IPS-18a (cell line): ENCODE data around the gene TNFRSF18.

Source experiments
- H3K27ac ChIP-seq: one replicate; pipeline ENCODE4 v1.5.1; 2013; ENCODE audit warnings: low read length
- H3K27me3 ChIP-seq: one replicate; pipeline ENCODE4 v1.6.1; 2013; ENCODE audit warnings: mild to moderate bottlenecking, low read length; ENCODE audit not compliant: control insufficient read depth, insufficient read depth
- H3K36me3 ChIP-seq: one replicate; pipeline ENCODE4 v1.6.1; 2013; ENCODE audit warnings: low read depth, low read length; ENCODE audit not compliant: control insufficient read depth
- H3K4me1 ChIP-seq: one replicate; pipeline ENCODE4 v1.6.1; 2013; ENCODE audit warnings: low read depth, low read length; ENCODE audit not compliant: control insufficient read depth
- H3K4me3 ChIP-seq: one replicate; pipeline ENCODE4 v1.5.1; 2013; ENCODE audit warnings: low read length
- H3K9ac ChIP-seq: one replicate; pipeline ENCODE4 v1.6.1; 2013; ENCODE audit warnings: mild to moderate bottlenecking, low read length, moderate library complexity
- H3K9me3 ChIP-seq: one replicate; pipeline ENCODE4 v1.6.1; 2013; ENCODE audit warnings: low read depth, low read length; ENCODE audit not compliant: control insufficient read depth

Gene TNFRSF18

DNA sequence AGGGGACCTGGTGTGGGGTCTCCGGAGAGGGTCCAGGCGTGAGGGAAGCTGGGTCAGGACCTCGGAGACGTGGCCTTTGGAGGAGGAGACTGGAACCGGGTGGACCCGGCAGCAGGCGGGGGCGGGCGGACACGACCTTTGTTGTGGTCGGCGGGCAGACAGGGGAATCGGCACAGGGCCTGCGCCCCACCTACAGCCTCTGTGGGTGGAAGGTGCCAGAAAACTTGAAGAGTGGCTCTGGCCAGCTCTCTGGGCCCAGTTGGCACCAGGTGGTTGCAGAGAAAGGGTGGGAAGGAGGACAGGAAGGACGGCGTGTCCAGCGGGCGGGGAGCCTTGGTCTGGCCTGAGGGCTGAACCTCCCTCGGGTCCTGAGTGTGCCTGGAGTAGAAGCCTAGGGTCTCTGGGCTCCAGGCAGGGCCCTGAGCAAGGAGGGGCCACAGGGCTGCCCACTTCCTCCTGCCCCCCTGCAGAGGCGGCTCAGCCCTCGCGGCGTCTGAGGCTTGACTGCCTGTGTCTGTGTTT lies 40.4 kb downstream of the TNFRSF18 start:
- Histone ChIP-seq H3K9me3 (no peaks in the 10 kb centered on the region), H3K4me3 (no peak overlapping the region), H3K4me1 (peaks cover 23% of the 10 kb centered on the region), H3K27me3 (peaks cover 3% of the 10 kb centered on the region), H3K27ac (no peak overlapping the region), H3K9ac (no peak overlapping the region), H3K36me3 (no peaks in the 10 kb centered on the region)

DNA sequence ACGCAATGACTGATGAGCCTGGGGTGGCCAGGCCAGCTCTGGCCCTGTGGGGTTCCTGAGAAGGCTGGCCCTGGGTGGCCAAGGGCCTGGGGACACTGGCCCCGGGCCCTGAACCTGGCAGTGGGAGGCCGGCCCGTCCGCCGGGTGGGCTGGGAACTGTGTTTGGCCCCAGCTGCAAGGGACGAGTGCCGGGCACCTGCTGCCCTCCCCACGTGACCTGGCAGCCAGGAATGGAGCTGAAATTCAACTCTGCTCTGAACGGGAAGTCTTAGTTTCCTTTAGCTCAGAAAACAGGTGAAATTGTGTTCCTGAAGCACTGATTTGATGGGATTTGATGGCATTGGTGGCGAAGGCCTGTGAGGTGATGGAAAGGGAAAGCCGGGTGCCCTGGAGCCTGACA lies 40.9 kb downstream of the TNFRSF18 start:
- Histone ChIP-seq H3K4me3 (no peak overlapping the region), H3K9me3 (no peaks in the 10 kb centered on the region), H3K4me1 (peaks cover 23% of the 10 kb centered on the region), H3K27me3 (peaks cover 3% of the 10 kb centered on the region), H3K9ac (no peak overlapping the region), H3K27ac (no peak overlapping the region), H3K36me3 (no peaks in the 10 kb centered on the region)

- Histone ChIP-seq H3K27ac (no peak overlapping the region), H3K4me3 (no peak overlapping the region), H3K4me1 (peaks cover 20% of the 10 kb centered on the region)
Observed at GRCh38 chr1:1164701-1165451, 41.5 kb downstream of the TNFRSF18 start.

DNA sequence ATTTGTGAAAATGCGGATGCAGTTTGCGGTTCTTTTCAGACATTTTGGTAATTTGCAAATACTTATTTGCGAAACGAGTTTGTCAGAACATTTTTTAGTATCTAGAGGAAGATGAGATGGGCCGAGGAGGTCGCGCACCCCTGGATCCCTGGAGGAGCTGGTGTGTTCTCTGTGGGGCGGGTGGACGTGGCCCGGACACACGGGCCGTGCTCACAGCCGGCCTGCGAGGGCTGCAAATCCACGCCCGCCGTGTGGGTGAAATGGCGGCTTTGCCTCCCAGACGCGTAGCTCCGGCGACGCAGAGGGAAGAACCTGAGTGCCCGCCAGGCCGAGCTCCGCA lies 42.1 kb downstream of the TNFRSF18 start:
- Histone ChIP-seq H3K27me3 (peaks cover 3% of the 10 kb centered on the region), H3K4me3 (no peak overlapping the region), H3K4me1 (peaks cover 18% of the 10 kb centered on the region), H3K9ac (peak overlapping the region; percentile 5), H3K9me3 (no peaks in the 10 kb centered on the region), H3K27ac (no peak overlapping the region), H3K36me3 (no peaks in the 10 kb centered on the region)

More at GRCh38 chr1:1164701-1165451, 41.5 kb downstream of the TNFRSF18 start:
- Histone ChIP-seq H3K36me3 (no peaks in the 10 kb centered on the region), H3K27me3 (peaks cover 3% of the 10 kb centered on the region), H3K9ac (no peak overlapping the region), H3K9me3 (no peaks in the 10 kb centered on the region)

DNA sequence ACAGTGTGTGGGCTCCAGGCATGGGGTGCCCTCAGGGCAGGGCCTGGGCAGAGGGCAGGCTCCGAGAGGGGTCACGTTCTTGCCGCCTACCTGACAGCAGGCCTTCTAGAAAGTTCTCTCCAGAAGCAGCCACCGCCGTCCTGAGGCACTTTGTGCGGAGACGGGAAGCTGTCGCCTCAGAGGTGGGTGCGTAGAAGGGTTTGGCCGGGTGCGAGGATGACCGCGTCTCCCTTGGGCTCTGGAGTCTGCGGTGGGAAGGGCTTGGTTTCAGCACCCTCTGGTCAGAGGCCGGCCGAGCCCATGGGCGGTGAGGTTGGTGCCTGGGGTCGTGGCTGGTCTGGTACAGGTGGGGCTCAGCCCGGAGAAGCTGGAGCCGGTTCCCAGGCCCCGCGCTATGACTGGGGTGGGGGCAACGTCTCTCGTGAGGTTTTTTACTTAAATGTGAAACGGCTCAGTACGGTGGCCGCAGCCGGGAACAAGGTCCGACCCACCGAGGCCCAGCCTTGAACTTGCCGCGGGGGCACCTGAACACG lies 42.8 kb downstream of the TNFRSF18 start:
- Histone ChIP-seq H3K9ac (no peak overlapping the region), H3K4me3 (no peak overlapping the region), H3K27me3 (peaks cover 3% of the 10 kb centered on the region), H3K27ac (no peak overlapping the region), H3K9me3 (no peaks in the 10 kb centered on the region), H3K4me1 (peaks cover 18% of the 10 kb centered on the region), H3K36me3 (no peaks in the 10 kb centered on the region)

DNA sequence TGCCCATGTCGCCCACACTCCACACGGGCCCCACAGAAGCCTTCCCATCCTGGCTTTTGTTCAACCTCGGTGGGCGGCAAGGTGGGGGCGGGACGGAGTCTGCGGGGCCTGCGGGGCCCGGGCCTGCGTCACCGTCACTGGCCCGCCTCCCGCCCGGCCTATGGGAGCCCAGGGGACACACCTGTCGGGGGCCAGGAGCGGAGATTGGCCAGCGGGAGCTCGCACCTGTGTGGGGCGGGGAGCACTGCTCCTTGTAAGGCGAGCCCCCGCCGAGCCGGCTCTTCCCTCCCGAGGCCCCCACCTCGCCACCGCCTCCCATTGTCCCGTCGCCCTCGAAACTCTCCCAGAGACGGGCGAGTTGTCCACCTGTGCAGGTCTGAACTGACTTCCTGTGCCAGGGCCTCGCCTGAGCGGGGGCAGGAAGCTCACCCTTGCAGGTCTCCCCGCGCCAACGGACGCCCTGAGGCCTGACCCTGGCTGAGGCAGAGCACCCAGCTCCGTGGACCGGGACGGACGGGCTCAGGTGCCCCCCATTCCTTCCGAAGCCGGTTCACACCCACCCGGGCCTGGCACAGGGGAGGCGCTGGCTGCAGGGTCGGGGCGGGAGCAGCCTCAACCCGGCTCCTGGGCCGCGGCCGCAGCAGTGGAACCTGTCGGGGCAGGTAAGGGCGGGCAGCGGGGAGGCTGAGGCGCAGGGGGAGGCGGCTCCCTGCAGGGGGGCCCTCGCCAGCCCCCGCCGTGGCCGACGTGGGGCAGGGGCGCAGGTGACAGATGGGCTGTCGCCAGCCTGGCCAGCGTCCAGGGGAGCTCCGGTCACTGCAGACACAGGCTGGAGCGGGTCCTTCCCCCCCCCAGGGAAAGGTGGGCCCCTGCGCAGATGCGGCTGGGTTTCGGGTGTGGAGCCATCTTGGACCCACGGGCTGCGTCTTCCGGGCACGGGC lies 43.5 kb downstream of the TNFRSF18 start:
- H3K4me1 ChIP-seq, result peaks cover 18% of the 10 kb centered on the region
- H3K36me3 ChIP-seq, result no peaks in the 10 kb centered on the region
- H3K27ac ChIP-seq, result no peak overlapping the region
- H3K27me3 ChIP-seq, result peaks cover 3% of the 10 kb centered on the region
- H3K9ac ChIP-seq, result no peak overlapping the region
- H3K4me3 ChIP-seq, result no peak overlapping the region
- H3K9me3 ChIP-seq, result no peaks in the 10 kb centered on the region

- Histone ChIP-seq H3K4me1 (peaks cover 18% of the 10 kb centered on the region), H3K4me3 (no peak overlapping the region)
Observed at GRCh38 chr1:1161683-1162079, 44.7 kb downstream of the TNFRSF18 start.

GRCh38 chr1:1161078-1161682 lies 45.2 kb downstream of the TNFRSF18 start:
- Histone ChIP-seq H3K27ac (no peak overlapping the region), H3K4me3 (no peak overlapping the region), H3K27me3 (peaks cover 3% of the 10 kb centered on the region), H3K9ac (no peak overlapping the region), H3K9me3 (no peaks in the 10 kb centered on the region), H3K36me3 (no peaks in the 10 kb centered on the region), H3K4me1 (peaks cover 18% of the 10 kb centered on the region)

More at GRCh38 chr1:1161683-1162079, 44.7 kb downstream of the TNFRSF18 start:
- Histone ChIP-seq H3K27me3 (peaks cover 3% of the 10 kb centered on the region), H3K27ac (no peak overlapping the region), H3K36me3 (no peaks in the 10 kb centered on the region), H3K9me3 (no peaks in the 10 kb centered on the region), H3K9ac (no peak overlapping the region)

DNA sequence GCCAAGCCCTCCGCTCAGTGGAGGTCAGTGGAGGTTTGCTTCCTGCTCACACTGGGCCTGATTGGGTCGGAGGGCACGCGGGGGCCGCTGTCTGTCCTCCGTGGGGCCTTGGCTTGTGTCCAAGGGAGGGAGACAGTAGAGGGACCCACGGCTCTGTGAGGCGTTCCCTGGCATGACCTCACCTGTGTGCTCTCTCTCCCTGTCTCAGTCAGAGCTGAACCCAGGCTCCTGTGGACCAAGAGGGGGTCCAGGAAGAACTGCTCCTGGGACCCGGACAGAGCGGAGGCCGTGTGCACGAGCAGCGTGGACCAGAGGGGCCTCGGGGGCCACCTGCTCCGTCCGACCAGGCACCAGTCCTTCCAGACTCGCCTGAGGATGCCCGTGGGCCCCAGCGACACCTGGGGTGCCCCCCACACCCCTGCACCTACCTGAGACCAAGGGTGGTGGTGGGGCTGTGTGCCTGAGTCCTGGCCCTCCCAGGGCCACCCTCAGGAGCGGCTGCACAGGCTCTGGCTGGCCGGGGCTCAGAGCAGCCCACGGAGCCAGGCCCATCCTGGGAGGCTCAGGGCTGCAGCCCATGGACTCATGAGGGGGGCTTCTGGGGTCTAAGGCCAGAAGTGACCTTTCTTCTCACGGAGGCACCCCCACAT lies 46.0 kb downstream of the TNFRSF18 start:
- H3K27me3 ChIP-seq, result peaks cover 3% of the 10 kb centered on the region
- no peak overlapping the region for H3K9ac ChIP-seq
- no peaks in the 10 kb centered on the region for H3K9me3 ChIP-seq
- H3K4me3 ChIP-seq, result no peak overlapping the region
- H3K4me1 ChIP-seq, result peaks cover 18% of the 10 kb centered on the region
- H3K36me3 ChIP-seq, result no peaks in the 10 kb centered on the region
- no peak overlapping the region for H3K27ac ChIP-seq

GRCh38 chr1:1157914-1158710 lies 48.3 kb downstream of the TNFRSF18 start:
- no peaks in the 10 kb centered on the region for H3K36me3 ChIP-seq
- H3K9me3 ChIP-seq, result peaks cover 4% of the 10 kb centered on the region
- H3K4me1 ChIP-seq, result peaks cover 7% of the 10 kb centered on the region
- H3K27ac ChIP-seq, result no peak overlapping the region
- peak overlapping the region; percentile 42 for H3K4me3 ChIP-seq
- no peaks in the 10 kb centered on the region for H3K27me3 ChIP-seq
- H3K9ac ChIP-seq, result peak overlapping the region; percentile 71
